GM12878 (cell line): ENCODE results near the gene EFCAB11. TPM values are rescaled to one million over a fixed set of nuclear protein-coding genes. Genes with fewer than 3 reads are reported as not detected.
A peak's percentile ranks its signal among the peaks of the same experiment; 100 is the strongest.

Source experiments
- ATF3 ChIP-seq: IDR thresholded peaks from 2 replicates; pipeline ENCODE4 v1.6.1; 2011; ENCODE audit warnings: low read depth, mild to moderate bottlenecking, low read length, moderate library complexity, borderline replicate concordance; ENCODE audit errors: extremely low read depth
- BACH1 ChIP-seq: fragments of 450-650 bp; IDR thresholded peaks from 2 replicates; pipeline ENCODE4 v1.6.1; 2017; ENCODE audit warnings: mild to moderate bottlenecking, borderline replicate concordance
- BCL11A ChIP-seq: IDR thresholded peaks from 2 replicates; pipeline ENCODE4 v1.6.1; 2011; ENCODE audit warnings: low read depth, low read length
- CEBPB ChIP-seq, 2 experiments: fragments of 150-350 bp in 1 of 2; IDR thresholded peaks; 2 replicates each; pipeline ENCODE4 v1.6.1; 2012 to 2014; ENCODE audit warnings: low read depth in 2 of 2, low read length in 2 of 2, borderline replicate concordance in 1 of 2, inconsistent platforms in 1 of 2
- CHD2 ChIP-seq: IDR thresholded peaks from 2 replicates; pipeline ENCODE4 v1.6.1; 2011; ENCODE audit warnings: low read depth, low read length, improper control_type of control experiment, borderline replicate concordance
- EED ChIP-seq: sonication (generic); IDR thresholded peaks from 2 replicates; pipeline ENCODE4 v1.6.1; 2016; ENCODE audit warnings: antibody characterized with exemption, low read depth
- EGR1 ChIP-seq, 2 experiments: IDR thresholded peaks; 1 replicate in 1 of 2; 2 replicates in 1 of 2; pipeline ENCODE4 v1.6.1; 2011 to 2012; ENCODE audit warnings: low read depth in 2 of 2, low read length in 2 of 2, borderline replicate concordance in 1 of 2, mild to moderate bottlenecking in 1 of 2, moderate library complexity in 1 of 2
- ETV6 ChIP-seq, 2 experiments: fragments of 450-650 bp in 1 of 2; IDR thresholded peaks in 1 of 2; conservative IDR thresholded peaks in 1 of 2; 2 replicates each; pipeline ENCODE4 v1.6.1; 2014; ENCODE audit warnings: antibody characterized with exemption in 1 of 2, borderline replicate concordance in 1 of 2, low read depth in 1 of 2, mild to moderate bottlenecking in 1 of 2, moderate library complexity in 1 of 2
- GATAD2B ChIP-seq: fragments of 450-650 bp; conservative IDR thresholded peaks from 2 replicates; pipeline ENCODE4 v1.6.1; 2017; ENCODE audit warnings: low read depth, mild to moderate bottlenecking, moderate library complexity
- HDAC6 ChIP-seq: fragments of 200-600 bp; sonication (generic); IDR thresholded peaks from one replicate; pipeline ENCODE4 v1.8.0; 2017; ENCODE audit warnings: antibody characterized with exemption; ENCODE audit not compliant: unreplicated experiment
- IRF4 ChIP-seq: IDR thresholded peaks from 2 replicates; pipeline ENCODE4 v1.6.1; 2011; ENCODE audit warnings: low read depth, low read length
- KLF5 ChIP-seq: fragments of 450-650 bp; IDR thresholded peaks from 2 replicates; pipeline ENCODE4 v1.6.1; 2014; ENCODE audit warnings: mild to moderate bottlenecking; ENCODE audit not compliant: partially characterized antibody
- MAX ChIP-seq: IDR thresholded peaks from 2 replicates; pipeline ENCODE4 v1.6.1; 2012; ENCODE audit warnings: low read depth, low read length, improper control_type of control experiment
- MEF2A ChIP-seq: IDR thresholded peaks from 2 replicates; pipeline ENCODE4 v1.6.1; 2011; ENCODE audit warnings: low read depth, mild to moderate bottlenecking, low read length, moderate library complexity; ENCODE audit not compliant: insufficient read depth
- MEF2B ChIP-seq: fragments of 450-650 bp; IDR thresholded peaks from 2 replicates; pipeline ENCODE4 v1.6.1; 2018; ENCODE audit warnings: mild to moderate bottlenecking, moderate library complexity; ENCODE audit not compliant: partially characterized antibody, poor library complexity, severe bottlenecking
- MTA3 ChIP-seq: IDR thresholded peaks from 2 replicates; pipeline ENCODE4 v1.6.1; 2012; ENCODE audit warnings: low read length, inconsistent platforms, borderline replicate concordance
- MYC ChIP-seq: IDR thresholded peaks from 2 replicates; pipeline ENCODE4 v1.6.1; 2011; ENCODE audit warnings: mild to moderate bottlenecking, low read length, moderate library complexity, inconsistent platforms; ENCODE audit not compliant: insufficient read depth, insufficient replicate concordance, insufficient read length, severe bottlenecking
- NBN ChIP-seq: fragments of 450-650 bp; IDR thresholded peaks from 2 replicates; pipeline ENCODE4 v1.6.1; 2016
- NFXL1 ChIP-seq: fragments of 450-650 bp; IDR thresholded peaks from 2 replicates; pipeline ENCODE4 v1.6.1; 2017; ENCODE audit warnings: antibody characterized with exemption, mild to moderate bottlenecking, borderline replicate concordance
- NFYB ChIP-seq: IDR thresholded peaks from 2 replicates; pipeline ENCODE4 v1.6.1; 2011; ENCODE audit warnings: low read depth, mild to moderate bottlenecking, low read length, improper control_type of control experiment, moderate library complexity; ENCODE audit not compliant: insufficient read depth
- SREBF1 ChIP-seq: IDR thresholded peaks from 2 replicates; pipeline ENCODE4 v1.6.1; 2012; ENCODE audit warnings: mild to moderate bottlenecking, low read length
- SUZ12 ChIP-seq: fragments of 200-600 bp; sonication (generic); IDR thresholded peaks from one replicate; pipeline ENCODE4 v1.6.1; 2018; ENCODE audit warnings: antibody characterized with exemption, mild to moderate bottlenecking; ENCODE audit not compliant: unreplicated experiment
- YY1 ChIP-seq: IDR thresholded peaks from 2 replicates; pipeline ENCODE4 v1.6.1; 2011; ENCODE audit warnings: low read depth, mild to moderate bottlenecking, low read length
- ZBED1 ChIP-seq: IDR thresholded peaks from 2 replicates; pipeline ENCODE4 v1.6.1; 2016; ENCODE audit warnings: borderline replicate concordance
- polyA plus RNA-seq, 11 experiments: library from polyadenylated mRNA; depleted of rRNA in 4 of 11; unstranded in 6 of 11; stranded (reverse) in 5 of 11; fragments of >200 nt; fragmentation: Nextera tagmentation in 4 of 11; fragmentation: Illumina TruSeq in 1 of 11; extraction: Ambion mirVana in 4 of 11; extraction: Trizol in 1 of 11; gene quantifications; 1 replicate in 1 of 11; 2 replicates in 10 of 11; pipeline versions ENCODE4 v1.2.1 to v1.2.3, GENCODE V29; 2011 to 2016; ENCODE audit warnings: inconsistent platforms in 2 of 11, missing spikeins in 2 of 11, low read depth in 1 of 11
- total RNA-seq, 4 experiments: library from RNA; depleted of rRNA in 3 of 4; stranded (reverse); fragments of >200 nt in 3 of 4; fragmentation: Illumina TruSeq in 1 of 4; extraction: Trizol in 1 of 4; gene quantifications; 2 replicates each; pipeline versions ENCODE4 v1.2.1 to v1.2.3, GENCODE V29; 2013 to 2021
- TF ChIP-seq, protein P1 (sequence below): fragments of 450-650 bp; IDR thresholded peaks from 2 replicates; pipeline ENCODE4 v1.6.1; 2017; ENCODE audit warnings: mild to moderate bottlenecking, moderate library complexity

The EFCAB11 gene
- total and polyA plus RNA-seq, 10 of the 15 experiments (the other 5 are each of a cell fraction or from before 2014, with no cell fraction given) = 8.6 to 37.4 (median 18.0) TPM

GRCh38 chr14:89955745-89956660, 1.5 kb upstream of the EFCAB11 start, which contains the start of gene TDP1 (continued):
- TF ChIP-seq, protein P1, sequence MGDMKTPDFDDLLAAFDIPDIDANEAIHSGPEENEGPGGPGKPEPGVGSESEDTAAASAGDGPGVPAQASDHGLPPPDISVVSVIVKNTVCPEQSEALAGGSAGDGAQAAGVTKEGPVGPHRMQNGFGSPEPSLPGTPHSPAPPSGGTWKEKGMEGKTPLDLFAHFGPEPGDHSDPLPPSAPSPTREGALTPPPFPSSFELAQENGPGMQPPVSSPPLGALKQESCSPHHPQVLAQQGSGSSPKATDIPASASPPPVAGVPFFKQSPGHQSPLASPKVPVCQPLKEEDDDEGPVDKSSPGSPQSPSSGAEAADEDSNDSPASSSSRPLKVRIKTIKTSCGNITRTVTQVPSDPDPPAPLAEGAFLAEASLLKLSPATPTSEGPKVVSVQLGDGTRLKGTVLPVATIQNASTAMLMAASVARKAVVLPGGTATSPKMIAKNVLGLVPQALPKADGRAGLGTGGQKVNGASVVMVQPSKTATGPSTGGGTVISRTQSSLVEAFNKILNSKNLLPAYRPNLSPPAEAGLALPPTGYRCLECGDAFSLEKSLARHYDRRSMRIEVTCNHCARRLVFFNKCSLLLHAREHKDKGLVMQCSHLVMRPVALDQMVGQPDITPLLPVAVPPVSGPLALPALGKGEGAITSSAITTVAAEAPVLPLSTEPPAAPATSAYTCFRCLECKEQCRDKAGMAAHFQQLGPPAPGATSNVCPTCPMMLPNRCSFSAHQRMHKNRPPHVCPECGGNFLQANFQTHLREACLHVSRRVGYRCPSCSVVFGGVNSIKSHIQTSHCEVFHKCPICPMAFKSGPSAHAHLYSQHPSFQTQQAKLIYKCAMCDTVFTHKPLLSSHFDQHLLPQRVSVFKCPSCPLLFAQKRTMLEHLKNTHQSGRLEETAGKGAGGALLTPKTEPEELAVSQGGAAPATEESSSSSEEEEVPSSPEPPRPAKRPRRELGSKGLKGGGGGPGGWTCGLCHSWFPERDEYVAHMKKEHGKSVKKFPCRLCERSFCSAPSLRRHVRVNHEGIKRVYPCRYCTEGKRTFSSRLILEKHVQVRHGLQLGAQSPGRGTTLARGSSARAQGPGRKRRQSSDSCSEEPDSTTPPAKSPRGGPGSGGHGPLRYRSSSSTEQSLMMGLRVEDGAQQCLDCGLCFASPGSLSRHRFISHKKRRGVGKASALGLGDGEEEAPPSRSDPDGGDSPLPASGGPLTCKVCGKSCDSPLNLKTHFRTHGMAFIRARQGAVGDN = peak; percentile 89
- TF ChIP-seq ZBED1 (no peak), CHD2 (peak; percentile 68), NFXL1 (no peak), EED (peak; percentile 42), BACH1 (peak; percentile 72), CEBPB (IDR thresholded peaks at IDR 0.05; ENCODE audit: borderline replicate concordance in 1 of 2, low read depth in 2 of 2, low read length in 2 of 2) (no peak), MTA3 (no peak), MYC (no peak), ETV6 (conservative IDR thresholded peaks at IDR 0.05 in 1 of 2, IDR thresholded peaks at IDR 0.05 in 1 of 2; ENCODE audit: borderline replicate concordance in 1 of 2, low read depth in 1 of 2) (no peak), SREBF1 (no peak), MAX (peak; percentile 67), MEF2A (no peak), SUZ12 (no peak), IRF4 (no peak), EGR1 (IDR thresholded peaks at IDR 0.05; ENCODE audit: borderline replicate concordance in 1 of 2, low read depth in 2 of 2, low read length in 2 of 2) (peak in 1 of 2 experiments; percentile 74; a peak in 2 of 3 replicates), YY1 (no peak), GATAD2B (peak; percentile 76; the same call in 1 of the 2 replicates), NFYB (0 out of 2 replicates have a peak, but pooled peaks have one; percentile 23), ATF3 (no peak), MEF2B (no peak), NBN (peak; percentile 53; the same call in 1 of the 2 replicates), HDAC6 (peak; percentile 45), KLF5 (peak; percentile 62), BCL11A (no peak)
